ENCODE data around the gene CDS1.

DNA sequence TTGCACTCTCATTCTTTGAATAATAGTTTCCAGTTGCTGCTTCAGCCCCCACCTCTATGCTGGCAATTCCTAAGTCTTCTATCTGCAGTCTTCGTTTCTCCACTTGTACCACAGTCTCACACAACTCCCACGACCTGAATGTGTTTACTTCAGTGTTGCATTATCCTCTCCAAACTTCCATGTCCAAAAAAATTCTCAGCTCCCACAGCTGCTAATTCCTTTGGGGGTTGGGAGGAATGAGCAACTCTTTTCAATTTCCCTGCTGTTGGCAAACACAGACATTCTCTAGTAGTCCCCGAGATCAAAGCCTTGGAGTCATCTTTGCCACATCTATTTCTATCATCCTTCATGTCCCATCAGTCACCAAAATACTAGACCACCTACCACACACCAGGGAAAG, 14.4 kb upstream of the CDS1 start:
- TF ChIP-seq, protein P1, sequence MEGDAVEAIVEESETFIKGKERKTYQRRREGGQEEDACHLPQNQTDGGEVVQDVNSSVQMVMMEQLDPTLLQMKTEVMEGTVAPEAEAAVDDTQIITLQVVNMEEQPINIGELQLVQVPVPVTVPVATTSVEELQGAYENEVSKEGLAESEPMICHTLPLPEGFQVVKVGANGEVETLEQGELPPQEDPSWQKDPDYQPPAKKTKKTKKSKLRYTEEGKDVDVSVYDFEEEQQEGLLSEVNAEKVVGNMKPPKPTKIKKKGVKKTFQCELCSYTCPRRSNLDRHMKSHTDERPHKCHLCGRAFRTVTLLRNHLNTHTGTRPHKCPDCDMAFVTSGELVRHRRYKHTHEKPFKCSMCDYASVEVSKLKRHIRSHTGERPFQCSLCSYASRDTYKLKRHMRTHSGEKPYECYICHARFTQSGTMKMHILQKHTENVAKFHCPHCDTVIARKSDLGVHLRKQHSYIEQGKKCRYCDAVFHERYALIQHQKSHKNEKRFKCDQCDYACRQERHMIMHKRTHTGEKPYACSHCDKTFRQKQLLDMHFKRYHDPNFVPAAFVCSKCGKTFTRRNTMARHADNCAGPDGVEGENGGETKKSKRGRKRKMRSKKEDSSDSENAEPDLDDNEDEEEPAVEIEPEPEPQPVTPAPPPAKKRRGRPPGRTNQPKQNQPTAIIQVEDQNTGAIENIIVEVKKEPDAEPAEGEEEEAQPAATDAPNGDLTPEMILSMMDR (IDR thresholded peaks at IDR 0.05; ENCODE audit: low read length), result no peak
- no peak for TF ChIP-seq EZH2phosphoT487 (IDR thresholded peaks at IDR 0.05; ENCODE audit: low read length)
- TF ChIP-seq EZH2 (optimal IDR thresholded peaks at IDR 0.05; ENCODE audit: low read depth, low read length), result no peak
